Glomerular visceral epithelial cell (primary cell): ENCODE data around the gene ZDHHC8.
A peak's percentile ranks its signal among the peaks of the same experiment; 100 is the strongest.

Experiments used
- DNase-seq: peaks from one replicate; pipeline ENCODE4 v3.0.0-alpha.2; 2016; ENCODE audit errors: extremely low spot score

Gene ZDHHC8

DNA sequence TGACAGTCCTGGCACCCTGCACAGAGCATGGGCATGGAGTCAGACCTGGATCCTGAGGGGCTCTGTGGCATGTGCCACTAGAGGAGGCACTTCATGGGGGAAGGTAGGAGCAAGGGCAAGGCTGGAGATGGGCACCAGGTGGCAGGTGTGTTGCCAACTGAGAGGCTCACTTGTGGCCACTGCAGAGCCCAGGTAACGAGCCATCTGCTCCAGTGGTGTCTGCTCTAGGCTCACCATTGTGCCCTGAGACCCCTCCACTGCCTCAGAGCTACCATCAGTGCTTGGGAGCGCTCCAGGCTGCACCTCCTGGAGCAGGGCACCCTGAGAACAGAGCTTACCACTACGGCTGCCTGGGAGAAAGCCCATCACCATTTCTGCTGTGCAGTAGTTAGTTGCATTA, 1.3 kb upstream of the ZDHHC8 start:
- no peak for DNase-seq

DNA sequence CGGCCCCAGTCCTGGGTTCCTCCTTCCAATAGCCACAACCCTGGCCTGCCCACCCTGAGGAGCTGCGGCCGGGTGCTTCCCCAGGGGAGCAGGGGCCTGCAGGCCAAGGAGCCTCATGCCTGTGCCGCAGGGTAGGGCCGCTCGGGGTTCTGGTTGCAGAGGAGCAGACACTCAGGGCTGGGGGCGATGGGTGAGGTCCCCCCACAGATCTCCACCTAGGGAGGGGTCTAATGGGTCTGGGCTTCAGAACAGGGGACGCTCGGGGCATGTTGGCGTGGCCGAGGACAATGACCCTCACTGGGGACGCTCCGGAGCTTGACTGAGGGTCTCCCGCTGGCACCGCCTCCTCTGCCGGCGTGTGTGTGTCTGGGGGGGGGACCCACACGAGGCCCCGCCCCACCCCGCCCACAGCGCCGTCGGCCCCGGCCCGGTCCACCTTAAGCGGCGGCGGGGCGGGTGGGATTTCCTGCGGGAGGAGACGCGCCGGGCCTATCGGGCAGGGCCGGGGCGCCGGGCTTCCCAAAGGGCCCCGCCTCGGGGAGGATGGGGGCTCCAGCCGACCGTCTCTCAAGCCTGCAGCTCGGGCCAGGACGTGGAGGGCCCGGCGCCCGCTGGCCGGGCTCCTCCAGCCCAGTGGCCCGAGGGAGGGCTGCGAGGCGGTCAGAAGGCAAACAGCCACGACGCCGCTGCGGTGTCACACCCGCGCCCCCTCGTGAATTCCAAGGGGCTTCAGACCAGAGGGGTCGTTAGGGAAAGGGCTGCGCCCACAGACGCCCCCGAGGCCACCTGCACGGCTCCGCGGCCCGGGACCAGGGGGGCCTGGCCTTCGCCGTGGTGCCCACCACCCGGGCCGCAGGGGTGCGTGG, 640 bp upstream of the ZDHHC8 start:
- DNase-seq, result peak; percentile 72

DNA sequence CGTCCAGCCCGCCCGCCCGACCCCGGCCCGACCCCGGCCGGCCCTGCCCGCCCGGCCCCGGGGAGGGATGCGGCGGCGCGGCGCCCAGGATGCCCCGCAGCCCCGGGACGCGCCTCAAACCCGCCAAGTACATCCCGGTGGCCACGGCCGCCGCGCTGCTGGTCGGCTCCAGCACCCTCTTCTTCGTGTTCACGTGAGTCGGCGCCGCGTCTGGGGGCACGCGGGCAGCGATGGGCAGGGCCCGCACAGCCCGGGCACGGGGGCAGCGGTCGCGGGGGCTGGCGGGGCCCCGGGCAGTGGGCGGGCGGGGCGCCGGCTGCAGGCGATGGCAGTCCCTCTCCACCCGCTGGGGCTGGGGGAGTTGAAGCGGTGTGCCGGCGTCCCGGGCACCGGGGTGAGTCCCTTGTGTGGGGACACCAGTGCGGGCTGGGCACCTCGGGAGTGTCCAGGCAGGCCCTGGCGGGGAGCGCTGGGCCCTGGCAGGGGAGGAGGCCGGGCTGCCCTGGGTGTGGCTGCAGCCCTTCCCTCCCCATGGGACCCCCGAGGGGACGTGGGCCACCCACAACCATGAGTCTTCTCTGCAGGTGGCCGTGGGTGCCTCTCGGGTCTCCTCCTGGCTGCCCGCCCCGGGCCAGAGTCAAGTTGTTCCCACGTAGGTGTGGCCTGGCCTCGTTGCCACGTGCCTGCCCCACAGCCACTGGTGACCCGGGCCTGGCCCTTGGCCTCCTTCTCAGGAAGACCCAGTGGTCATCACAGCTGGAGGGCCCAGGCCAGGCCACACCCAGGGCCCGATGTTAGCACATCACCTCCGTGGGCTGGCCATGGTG, 468 bp downstream of the ZDHHC8 start:
- DNase-seq, result no peak

DNA sequence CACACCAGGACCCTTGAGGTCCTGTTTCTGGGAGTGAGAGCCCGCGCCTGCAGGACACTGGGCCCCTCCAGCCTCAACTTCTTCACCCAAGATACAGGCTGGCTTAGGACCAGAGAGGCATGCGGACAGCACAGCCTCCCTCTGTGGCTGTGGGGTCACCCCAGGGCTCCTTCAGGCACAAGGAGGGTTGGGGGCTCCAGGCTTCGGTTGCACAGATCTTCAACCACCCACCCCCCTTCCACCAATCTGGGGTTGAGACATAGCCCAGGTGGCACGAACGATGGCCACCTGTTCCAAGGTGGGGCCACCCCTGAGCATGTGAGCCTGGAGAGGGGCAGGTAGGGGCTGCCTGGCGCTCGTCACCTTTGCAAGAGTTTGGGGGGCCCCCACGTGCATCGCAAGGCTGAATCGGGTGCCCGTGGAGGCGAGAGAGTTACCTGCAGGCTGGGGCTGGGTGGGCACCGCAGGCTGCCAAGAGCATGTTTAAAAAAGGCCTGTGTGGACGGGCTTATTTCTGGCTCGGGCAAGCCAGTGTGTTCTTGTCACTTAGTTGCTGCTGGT, 1.2 kb downstream of the ZDHHC8 start:
- DNase-seq, result no peak

DNA sequence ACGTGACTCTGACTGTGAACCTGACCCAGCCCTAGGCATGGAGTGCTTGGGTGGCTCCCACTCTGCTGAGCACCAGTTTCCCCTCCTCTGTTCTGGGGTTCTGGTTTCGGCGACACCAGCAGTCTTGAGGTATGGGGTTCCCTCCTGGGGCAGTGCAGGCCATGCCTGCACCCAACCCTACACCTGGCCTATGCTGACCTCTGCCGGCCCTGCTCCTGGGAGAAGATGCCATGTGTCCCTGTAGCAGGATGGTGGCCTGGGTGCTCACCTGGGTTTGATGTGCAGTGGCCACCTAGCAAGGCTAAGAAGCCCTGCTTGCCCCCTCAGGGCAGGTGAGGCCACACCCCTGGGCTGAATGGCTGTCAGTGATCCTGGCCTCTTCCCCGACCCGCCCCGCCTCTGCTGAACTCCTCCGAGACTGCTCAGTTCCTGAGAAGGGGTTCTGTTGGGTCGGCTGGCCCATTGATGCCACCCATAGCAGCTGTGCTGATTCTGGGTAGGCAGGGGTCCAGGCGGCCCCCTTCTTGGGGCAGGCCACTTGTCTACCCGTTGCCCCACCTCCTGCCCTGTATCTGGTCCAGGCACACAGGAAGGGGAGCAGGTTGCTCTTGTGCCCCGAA, 2.4 kb downstream of the ZDHHC8 start:
- DNase-seq, result no peak

DNA sequence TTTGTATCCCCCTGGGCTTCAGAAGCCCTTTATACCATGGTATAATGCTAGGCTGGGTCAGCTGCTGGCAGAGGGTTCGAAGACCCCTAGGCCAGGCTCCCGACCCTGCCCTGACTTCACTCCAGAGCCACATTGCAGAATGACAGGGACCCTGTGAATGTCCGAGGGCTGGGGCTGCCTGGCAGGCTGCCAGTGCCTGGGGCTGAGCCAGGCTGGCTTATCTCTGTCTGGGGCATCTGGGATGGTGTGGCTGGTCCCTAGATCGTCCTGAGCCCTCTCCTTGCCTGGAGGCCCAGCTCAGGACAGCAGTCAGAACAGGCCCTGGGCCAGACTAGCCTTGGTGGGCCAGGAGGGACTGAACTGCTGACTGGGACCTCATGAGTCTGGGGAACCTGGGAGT, 3.7 kb downstream of the ZDHHC8 start:
- DNase-seq, result no peak

DNA sequence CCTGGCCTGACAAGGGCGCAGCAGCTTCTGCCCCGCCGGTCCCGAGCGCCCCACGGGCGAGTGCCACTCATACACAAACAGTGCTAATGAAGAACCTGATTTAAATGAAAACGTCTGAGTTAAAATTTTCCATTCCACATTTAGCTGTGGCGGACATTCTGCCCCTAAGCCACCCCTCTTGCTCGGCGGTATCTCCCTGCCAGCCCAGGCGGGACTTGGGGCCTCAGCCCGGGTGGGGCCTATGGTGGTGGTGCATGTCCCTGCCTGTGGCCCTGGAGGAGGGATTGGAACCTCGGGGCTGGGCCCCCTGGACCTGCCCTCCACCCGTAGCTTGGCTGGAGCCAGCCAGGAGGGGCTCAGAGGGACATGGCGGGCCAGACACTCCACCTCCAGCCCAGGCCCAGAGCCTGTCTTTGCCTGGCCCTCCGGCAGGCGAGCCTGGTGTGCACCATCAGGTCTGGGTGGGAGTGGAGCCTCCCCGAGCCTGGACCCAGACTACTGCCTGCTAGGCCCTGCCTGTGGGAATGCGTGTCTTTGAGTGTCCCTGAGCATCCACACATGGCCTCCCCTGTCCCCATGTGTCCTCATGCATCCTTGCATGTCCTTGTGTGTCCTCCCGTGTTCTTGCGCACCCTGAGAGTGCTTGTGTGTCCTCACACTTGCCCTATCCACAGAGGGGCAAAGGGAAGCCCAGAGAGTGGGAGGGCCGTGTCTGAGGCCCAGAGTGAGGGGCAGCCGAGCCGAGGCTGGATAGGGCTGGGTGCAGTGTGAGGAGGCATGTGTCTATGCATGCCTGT, 4.4 kb downstream of the ZDHHC8 start:
- DNase-seq, result no peak

DNA sequence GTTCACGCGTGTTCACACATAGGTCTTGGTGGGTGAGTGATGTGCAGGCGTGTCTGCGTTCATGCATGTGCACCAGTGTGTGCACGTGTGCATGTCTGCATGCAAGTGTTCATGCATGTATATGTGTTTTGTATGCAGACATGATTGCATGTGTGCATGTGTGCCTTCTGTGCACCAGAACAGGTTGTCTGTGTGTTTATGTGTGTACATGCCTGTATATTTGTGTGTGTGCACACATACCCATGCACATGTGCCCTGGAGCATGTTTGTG, 4.9 kb downstream of the ZDHHC8 start:
- no peak for DNase-seq

DNA sequence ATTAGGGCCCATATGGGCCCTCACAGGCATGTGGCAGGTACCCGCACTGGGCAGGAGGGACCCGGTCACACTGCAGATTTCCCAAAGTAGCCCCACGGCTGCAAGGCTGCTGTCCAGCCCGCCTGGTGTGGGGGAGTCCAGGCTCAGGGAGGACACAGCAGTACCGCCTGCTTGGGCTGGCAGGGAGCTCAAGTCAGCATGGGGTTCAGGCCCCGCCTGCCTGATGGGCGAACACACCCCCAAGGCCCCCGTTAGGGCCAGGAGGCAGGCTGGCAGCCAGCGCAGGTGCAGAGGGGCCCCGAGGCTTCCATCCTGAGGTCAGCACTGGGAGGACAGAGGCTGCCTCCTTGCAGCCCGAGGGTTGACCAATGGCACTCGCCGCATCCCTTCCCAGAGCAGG, 5.5 kb downstream of the ZDHHC8 start:
- DNase-seq, result no peak

DNA sequence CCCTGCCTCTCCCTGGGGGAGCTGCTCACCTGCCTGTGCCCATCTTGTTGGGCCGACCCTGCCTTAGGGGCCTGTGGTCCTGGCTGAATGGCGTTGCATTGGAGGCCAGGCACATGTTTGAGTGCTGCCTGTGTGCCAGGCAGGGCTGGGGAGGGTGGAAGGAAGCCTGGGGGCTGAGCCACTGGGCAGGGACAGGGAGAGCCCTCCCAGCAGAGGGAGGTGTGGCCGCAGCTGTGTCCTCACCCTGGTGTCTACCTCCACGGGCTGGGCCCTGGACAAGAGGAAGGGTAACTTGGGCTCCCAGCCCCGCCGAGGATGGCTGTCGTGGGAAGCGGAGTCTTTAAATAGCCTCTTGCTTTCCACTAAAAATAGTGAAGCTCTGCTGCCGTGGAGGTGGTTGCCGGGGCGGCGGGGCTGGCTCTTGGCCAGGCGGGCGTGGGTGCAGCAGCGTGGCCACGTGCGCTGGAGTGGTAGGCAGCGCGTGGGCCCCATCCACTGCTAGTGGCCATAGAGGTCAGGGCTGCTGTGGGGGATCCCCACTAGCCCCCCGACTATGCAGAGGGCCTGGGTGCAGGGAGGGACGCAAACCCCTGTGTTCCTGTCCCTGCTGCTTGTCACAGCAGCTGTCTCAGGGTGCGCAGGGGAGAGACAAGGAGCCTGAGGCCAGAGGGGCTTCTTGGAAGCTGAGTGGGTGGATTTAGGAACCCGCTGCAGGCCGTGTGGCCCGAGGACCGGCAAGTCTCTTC, 6.2 kb downstream of the ZDHHC8 start:
- DNase-seq, result no peak

DNA sequence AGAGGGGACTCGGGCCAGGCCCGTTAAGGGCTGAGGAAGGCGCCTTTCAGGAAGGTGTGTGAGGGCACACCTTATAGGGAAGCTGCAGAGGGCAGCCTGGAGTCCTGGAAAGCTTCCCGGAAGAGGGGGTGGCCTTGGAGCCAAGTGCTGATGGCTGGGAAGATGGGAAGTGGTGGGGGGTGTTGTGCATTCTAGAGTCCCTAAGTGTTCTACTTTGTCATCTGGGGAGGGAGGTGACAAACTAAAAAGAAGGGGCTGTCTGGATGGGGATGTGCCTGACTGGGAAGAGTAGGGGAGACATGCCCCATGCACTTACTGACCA, 6.8 kb downstream of the ZDHHC8 start:
- no peak for DNase-seq

DNA sequence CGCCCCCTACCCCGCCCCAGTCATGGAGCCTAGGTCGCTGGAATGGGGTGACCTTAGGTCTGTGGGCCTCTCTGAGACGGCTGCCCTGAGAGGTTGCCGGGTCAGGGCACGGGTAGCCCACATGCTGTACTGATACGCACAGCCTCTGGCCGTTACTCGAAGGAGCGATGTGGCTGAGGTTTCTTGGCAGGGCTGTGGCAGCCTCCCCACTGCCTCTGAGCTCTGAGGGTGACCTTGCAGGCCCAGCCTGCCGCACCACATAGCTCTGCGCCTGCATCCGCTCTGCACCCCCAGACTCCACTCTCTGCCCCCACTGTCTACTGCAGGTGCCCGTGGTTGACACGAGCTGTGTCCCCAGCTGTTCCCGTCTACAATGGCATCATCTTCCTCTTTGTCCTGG, 7.3 kb downstream of the ZDHHC8 start:
- DNase-seq, result no peak

DNA sequence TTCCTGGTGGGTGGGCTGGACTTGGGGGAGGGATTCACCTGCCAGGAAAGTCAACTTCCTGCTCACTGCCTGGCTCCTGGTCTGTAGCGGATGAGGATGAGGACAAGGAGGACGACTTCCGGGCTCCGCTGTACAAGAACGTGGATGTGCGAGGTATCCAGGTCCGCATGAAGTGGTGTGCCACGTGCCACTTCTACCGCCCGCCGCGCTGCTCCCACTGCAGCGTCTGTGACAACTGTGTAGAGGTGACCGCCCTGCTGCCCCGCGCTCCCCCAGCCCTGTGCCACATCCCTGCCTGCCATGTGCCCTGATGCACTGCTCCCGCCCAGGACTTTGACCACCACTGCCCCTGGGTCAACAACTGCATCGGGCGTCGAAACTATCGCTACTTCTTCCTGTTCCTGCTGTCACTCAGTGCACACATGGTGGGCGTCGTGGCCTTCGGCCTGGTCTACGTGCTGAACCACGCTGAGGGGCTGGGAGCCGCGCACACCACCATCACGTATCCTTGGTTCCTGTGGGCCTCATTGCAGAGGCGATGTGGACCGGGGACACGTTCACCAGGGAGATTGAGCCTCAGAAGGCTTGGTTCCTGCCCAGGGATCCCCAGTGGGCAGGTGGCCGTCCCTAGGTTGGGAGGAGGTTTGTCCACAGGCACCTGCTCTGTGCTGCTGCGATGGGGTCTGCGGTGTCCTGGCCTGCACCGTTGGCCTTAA, 7.9 kb downstream of the ZDHHC8 start:
- DNase-seq, result no peak

DNA sequence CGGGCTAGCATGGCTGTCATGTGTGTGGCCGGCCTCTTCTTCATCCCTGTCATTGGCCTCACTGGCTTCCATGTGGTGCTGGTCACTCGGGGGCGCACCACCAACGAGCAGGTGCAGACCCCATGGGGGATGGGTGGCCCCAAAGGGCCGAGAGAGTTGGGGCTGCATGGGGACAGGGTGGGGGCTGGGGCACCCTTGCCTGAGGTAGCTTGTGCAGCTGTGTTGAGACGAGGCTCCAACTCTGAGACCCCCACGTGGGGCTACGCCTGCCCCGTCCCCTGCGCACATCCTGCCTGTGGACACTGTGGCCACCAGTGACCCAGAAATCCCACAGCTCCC, 8.5 kb downstream of the ZDHHC8 start:
- DNase-seq, result no peak

DNA sequence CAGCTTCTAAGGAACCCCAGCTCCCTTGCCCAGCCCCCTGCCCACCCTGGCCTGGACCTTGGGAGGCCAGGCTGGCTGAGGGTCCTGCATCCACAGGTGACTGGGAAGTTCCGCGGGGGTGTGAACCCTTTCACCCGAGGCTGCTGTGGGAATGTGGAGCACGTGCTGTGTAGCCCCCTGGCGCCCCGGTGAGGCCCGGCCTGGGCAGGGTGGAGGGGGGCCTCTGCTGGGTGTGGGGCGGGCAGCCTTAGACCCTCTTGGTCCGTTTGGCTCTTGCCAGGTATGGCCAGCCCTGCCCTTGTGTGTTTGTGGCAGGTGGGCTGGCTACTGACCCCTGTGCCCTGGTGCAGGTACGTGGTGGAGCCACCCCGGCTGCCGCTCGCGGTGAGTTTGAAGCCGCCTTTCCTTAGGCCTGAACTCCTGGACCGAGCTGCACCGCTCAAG, 8.9 kb downstream of the ZDHHC8 start:
- no peak for DNase-seq

DNA sequence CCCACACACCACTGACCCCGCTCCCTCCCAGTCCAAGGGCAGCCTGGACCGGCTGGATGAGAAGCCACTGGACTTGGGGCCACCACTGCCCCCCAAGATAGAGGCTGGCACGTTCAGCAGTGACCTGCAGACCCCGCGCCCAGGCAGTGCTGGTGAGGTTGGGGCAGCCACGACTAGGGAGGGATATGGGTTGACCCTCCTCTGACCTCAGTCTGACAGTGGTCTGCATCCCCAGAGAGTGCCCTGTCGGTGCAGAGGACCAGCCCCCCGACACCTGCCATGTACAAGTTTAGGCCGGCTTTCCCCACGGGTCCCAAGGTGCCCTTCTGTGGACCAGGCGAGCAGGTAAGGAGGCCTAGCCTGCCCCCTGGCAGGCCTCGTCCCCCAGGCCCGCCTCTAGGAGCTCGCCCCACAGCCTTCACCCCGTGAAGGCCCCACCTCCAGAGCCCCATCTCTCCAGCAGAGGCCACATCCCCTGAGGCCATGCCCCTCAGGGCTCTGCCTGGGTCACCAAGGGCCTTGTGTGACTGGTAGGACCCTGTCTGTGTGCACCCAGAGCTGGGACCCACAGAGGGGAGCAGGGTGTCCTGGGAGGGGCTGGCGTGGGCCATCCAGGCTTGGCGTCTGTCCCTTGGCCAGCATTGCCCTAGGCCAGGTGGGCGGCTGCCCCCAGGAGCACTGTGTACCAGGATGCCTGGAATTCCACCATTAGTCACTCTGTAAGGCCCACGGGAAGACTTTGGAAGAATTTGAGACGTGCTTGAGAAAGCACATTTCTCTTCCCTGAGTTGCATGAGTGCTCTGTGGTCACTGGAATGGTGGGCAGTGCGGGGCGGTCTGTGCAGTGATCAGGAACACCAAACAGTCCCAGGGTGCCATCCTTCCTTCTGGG, 9.8 kb downstream of the ZDHHC8 start:
- DNase-seq, result peak; percentile 85

DNA sequence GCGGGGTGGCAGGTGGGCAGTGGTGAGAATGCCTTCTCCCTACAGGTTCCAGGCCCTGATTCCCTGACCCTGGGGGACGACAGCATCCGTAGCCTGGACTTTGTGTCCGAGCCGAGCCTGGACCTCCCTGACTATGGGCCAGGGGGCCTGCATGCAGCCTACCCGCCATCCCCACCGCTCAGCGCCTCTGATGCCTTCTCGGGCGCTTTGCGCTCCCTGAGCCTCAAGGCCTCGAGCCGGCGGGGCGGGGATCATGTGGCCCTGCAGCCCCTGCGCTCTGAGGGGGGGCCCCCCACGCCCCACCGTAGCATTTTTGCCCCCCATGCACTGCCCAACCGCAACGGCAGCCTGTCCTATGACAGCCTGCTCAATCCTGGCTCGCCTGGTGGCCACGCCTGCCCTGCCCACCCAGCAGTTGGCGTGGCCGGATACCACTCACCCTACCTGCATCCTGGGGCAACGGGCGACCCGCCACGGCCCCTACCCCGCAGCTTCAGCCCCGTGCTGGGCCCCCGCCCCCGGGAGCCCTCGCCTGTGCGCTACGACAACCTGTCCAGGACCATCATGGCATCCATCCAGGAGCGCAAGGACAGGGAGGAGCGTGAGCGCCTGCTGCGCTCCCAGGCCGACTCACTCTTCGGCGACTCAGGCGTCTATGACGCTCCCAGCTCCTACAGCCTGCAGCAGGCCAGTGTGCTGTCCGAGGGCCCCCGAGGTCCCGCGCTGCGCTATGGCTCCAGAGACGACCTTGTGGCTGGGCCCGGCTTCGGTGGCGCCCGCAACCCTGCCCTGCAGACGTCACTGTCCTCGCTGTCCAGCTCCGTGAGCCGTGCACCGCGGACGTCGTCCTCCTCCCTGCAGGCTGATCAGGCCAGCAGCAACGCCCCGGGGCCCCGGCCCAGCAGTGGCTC, 11.4 kb downstream of the ZDHHC8 start:
- DNase-seq, result no peak

DNA sequence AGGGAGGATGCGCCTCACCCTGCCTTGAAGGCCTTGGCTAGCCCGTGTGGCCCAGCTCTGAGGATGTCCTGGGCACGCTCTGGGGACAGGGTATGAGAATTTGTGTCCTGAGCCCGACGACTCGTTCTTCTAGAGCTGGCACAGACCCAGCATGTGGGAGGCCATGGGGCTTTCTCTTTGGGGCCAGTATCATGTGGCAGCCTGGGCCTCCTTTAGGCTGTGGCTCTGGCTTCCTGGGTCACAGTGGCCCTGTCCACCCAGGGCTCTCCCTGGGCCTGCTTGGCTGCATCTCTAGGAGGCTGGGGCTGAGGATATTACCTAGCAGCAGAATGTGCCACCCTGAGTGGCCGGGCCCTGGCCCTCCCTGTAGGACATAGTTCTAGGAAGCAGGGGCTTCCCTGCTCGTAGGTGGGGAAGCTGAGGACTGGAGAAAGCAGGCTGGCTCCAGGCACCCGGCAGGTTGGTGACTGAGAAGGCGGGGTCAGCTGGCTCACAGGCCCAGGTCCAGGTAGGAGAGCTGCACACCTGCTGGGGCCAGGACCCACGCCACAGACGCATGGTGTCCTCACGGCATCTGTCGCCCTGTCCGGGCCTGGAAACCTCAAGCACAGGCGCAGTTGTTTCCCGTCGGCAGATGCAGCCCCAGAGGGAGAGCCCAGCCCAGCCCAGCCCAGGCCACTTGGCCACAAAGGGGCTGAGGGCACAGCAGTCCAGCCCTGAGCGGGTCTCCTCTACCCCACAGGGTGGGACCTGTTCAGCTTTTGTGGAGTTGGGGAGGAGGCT, 12.5 kb downstream of the ZDHHC8 start:
- DNase-seq, result no peak
